Iris pigment epithelial cell (primary cell): ENCODE measurements around the gene GINS1.

Experiments used
- DNase-seq: peaks from one replicate; pipeline ENCODE4 v3.0.0-alpha.2; 2011; ENCODE audit warnings: low read depth

The GINS1 gene

DNA sequence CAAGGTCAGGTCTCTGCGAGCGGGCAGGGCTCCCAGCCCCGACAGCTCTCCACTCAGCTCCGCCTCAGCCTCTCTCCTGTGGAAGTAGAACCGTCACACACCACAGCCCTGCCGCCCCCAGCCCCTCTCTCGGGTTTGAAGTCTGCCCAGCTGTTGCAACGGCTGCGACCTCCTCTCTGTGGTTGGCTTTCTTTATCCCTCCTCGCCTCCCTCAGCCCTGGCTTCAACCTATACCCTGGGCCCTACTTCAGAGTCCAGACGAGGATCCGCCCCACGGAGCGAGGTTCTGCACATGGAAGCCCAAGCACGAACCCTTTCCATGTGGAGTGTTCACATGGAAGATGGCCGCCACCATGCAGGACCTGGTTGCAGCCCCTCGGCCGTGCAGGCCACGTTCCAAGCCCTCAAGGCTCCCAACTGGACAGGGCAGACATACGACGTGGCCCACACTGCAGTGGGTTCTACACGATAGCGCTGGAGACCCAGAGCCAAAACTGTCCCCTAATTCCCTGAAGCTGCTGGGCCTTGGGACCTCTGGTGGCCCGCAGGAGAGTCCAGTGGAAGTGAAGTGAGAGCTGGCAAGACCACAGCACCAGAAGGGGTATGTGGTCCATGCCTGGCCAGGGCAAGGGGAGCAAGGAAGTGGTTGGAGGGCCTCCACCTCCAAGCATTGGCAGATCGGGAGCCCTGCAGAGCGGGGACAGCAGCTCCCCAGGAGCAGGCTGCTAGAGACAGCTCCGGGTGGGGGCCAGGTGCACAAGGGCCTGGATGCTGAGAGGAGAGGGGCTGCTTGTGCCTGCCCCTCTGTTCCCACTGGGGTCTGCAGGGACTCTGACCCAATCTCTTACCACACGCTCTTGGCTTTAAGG, 69.8 kb downstream of the GINS1 start:
- no peak for DNase-seq

DNA sequence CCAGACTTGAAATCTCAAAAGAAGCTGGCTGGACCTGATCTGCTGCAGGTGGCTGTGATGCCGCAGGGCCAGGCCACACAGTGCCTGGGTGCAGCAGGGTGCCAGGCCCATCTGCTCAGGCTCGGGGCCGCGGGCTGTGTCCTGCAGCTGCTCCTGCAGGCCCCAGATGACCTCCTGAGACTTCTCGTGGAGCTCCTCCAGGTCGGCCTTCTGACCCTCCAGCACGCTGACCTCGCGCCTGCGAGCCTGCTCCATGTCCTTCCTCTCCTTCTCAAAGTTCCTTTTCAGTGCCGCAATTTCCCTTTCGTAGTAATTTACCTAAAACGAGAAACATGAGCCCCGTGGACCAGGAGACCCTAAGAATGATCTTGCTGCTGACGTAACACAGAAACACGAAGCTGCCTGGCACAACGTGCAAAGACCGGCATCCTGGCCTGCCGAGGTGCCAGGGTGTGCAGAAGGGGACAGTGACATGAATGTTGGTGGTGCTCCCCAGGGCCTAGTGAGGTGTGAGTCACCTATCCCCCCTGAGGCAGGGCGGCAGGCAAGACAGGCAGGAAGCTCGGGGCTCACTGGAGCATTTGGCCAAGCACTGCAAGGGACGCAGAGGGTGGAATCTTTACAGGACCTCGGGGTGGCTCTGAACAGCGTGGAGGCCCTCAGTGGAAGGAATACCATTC, 71.6 kb downstream of the GINS1 start:
- no peak for DNase-seq

DNA sequence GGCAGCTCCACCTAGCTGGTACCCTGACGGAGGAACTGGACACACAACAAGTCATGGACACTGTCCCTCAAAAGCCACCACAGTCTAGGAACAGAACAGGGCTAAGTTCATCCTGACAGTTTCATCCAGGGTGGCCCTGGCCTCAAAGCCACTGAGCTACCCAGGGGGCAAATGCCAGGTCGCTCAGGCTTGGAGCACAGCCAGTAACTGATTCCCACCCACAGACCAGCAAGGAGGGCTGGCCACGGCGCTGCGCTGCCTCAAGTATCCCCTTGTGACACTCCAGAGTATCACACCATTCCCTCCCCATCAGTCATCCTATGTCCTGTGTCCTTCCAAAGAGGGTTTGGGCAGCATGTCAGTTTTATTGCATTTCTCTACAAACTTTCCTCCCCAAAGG, 72.2 kb downstream of the GINS1 start:
- DNase-seq = no peak

DNA sequence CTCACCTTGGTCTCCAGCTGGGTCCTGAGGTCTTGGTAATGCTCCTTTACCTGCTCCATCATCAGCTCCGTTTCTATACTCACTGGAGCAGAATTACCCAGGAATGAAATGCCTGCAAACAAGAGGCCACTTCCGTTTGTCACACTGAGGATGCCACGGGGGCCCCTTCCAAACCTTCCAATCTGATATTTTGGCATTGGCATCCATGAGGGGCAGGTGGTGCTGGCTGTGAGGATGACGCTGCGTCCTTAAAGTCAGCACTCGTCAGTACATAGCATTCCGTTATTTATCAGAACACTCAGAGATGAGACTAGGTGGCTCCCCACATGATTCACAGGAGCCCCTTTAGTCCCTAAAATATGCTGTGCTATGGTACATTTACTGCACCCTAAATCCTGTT, 72.7 kb downstream of the GINS1 start:
- DNase-seq = no peak

DNA sequence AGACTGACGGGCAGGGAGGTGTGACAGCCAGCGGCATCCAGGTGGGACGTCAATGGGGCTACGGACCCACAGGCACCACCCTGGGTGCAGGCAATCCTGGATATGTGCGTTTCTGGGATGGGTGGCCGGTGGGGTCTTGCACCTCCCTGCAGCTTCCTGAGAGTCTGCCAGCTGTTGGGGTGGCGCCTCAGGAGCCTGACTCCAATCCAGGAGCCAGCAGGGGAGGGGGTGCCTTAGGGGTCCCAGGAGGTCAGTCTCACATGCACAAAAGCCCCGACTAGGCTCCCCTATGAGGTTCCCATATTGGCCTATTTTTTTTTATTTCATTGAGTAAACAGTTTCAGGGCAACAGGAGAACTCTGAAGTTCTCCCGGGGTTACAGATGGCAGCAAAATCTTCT, 73.3 kb downstream of the GINS1 start:
- no peak for DNase-seq

DNA sequence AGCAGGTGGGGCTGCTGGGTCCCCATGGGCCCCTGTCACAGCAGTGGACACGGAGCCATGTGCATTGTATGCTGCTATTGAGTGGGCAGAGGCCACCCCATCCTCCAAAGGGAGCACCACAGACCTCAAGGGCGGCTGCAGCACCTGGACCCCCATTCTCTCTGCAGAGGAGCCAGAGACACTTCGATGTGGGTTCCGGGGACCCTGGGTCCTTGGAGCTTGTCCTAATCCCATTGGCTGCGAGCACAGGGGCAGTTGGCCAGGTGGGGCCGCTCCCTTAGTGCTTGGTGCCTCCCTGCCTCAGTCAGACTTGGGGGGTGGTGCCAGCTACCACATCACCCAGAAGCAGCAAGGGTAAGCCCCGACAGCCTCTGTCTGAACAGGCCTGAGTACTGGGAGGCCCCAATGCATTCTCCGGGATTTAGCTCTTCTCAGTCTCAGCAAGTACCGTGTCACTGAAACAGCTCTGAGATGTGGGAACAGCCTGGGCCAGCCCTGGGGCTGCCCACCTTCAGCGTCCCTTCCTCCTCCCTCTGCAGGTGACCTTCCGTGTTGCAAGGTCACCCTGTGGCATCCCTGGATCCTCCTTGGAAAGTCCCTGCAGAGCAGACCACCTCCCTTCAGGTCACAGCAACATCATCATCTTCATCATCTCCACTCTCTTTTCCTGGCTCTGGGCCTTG, 73.9 kb downstream of the GINS1 start:
- no peak for DNase-seq

DNA sequence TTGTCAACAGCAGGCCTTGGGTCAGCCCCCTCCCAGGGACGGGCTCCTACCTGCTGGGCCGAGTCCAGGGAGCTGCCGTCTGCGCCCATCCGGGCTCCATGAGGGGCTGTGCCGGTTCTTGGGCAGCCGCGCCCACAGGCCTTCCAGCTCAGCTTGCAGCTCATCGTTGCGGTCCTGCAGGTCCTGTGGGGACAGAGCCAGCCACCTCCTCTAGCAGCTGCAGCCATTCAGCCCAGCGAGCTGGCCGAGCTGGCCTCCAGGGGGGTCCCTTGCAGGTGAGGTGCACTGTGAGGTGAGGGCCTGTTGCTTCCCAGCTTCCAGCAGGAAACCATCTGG, 74.4 kb downstream of the GINS1 start:
- no peak for DNase-seq

DNA sequence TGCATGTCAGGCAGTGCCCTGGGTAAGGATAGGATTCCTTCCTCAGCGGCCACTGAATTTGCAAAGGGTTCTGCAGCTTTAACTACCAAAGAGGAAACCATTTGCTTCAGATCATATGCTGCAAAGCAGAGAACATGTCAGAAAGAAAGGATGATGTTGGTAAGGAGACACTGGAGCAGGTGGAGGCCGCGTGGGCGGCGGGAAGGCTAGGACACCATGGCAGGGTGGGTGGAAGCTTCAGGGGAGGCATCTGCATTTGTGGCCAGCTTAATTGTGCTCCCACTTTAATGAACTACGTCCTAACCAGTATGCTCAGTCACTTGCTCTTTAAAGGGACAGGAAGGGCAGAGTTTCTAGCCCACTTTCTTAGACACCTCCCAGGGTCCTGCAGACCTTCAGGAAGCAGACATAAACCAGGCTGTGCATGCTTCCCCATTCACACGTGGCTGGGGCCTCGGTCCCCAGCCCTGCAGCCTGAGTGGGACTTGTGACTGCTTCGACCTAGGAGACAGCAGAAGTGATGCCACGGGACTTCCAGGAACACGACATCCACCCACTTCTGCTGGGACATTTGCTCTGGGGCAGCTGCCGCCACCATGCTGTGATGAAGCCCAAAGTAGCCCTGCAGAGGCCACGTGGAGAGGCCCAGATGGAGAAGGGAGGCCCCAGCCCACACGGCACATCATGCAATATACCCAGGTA, 76.1 kb downstream of the GINS1 start:
- no peak for DNase-seq

DNA sequence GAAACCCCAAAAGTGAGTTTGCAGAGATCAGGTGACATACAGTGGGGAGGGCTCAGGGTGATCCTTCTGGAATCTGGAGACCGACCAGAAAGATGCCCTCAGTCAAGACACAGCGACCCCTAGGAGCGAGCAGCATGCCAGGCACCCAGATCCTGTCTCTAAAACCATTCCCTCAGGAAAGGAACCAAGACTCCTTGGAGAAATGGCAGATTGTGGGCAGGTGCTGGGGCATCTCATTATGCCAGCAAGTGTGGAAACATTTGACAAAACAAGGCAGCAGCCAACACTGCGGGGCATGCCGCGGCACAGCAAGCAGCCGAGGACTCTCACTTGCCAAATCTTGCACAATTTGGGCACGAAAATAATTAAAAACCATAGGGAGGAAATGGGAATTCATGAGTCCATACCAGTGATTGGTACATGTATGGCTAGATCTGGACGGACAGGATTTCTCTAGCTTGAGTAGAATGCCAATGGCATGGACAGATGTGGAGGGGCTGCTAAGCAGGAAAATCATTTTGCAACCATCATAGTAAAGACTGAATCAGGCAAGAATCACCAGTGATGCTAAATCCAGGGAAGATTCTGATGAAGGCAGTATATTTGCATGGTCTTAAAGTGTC, 76.9 kb downstream of the GINS1 start:
- DNase-seq = no peak

DNA sequence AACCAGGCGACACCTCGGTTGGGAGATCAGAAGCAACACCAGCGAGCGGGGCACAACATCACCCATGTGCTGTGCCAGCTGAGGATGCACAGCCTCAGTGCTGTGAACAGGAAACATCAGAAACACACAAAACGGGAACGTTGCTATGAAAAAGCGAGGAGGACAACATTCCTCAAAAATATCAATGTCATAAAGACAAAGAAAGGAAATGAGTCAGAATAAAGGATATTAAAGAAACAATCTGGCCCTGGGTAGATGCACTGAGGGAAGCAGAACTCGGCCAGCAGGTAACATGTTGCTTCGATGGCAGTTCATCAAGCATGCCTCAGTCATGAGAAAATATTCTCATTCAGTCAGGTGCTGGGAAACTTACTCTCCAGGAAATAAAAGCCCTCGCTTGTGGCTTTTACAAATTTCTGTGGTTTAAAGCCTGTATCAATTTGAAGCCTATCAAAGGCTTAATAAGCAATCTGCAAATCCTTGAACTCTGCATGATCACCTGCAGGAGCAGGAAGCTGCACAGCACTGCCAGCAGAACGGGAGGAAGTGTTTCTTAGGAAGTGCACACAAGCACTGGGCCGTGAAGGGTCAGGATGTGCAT, 77.5 kb downstream of the GINS1 start:
- DNase-seq = peak; percentile 21

DNA sequence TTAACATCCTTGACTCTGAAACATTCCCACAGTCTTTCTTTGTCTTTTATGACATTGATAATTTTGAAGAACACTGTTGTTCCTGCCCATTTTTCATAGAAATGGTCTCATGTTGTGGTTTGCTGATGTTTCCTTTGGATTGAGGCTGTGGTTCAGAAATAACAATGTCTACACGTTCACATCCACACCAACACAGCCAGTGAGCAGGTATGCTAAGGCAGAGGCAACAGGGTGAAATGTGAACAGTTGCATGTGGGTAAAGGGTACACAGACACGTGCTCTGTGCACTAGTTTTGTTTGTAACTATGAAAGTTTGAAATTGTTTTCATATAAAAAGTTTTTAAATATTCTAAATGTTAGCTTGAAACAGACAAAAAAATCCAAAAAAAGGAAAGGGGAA, 78.4 kb downstream of the GINS1 start:
- DNase-seq = no peak

DNA sequence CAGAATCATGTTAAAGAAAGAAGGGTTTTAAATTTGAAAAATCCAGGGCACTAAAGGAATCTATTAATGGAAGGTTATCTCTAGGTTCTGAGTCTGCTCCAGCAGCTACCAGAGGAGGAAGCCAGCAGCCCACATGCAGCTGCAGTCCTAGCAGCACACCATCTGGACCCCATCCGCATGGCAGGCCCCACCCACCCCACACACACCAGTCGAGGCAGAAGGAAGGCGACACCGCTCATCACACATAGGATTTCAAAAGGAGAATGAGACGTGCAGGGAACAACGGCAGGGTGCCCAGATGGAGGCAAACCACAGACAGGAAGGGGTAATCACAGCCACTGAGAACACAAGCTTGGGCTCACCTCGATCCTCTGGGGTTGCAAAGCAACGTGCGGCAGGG, 78.9 kb downstream of the GINS1 start:
- DNase-seq = no peak

DNA sequence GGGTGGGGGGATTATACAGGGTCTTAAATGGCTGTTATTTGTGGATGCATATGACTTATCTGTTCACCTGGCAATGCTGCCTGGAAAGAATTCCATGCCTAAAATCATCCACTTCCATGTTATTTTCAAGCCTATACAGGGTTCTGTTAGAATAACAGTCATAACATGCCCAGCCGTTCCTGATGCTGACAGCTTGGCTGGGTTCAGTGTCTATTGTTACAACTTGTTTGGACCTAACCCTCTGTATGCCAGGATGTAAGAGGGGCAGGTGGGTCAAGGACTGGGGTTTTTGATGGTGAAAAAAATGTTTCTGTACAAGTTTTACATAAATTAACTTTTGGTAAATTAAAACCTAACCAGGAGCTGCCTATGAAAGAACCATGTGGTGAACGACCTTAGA, 79.8 kb downstream of the GINS1 start:
- no peak for DNase-seq

DNA sequence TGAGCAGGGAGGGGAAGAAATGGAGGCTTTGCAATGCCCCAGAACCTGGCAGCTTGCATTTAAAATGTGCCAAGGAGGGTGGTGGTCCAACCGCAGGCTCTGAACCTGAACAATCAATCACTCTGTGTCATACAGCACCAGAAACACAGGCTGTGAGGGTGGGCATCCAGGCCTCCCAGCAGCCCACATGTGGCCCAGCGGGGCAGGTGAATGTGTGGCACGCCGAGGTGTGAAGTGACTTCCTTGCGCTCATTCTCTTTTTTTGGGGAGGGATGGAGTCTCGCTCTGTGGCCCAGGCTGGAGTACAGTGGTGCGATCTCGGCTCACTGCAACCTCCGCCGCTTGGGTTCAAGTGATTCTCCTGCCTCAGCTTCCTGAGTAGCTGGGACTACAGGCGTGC, 80.5 kb downstream of the GINS1 start:
- DNase-seq = no peak

DNA sequence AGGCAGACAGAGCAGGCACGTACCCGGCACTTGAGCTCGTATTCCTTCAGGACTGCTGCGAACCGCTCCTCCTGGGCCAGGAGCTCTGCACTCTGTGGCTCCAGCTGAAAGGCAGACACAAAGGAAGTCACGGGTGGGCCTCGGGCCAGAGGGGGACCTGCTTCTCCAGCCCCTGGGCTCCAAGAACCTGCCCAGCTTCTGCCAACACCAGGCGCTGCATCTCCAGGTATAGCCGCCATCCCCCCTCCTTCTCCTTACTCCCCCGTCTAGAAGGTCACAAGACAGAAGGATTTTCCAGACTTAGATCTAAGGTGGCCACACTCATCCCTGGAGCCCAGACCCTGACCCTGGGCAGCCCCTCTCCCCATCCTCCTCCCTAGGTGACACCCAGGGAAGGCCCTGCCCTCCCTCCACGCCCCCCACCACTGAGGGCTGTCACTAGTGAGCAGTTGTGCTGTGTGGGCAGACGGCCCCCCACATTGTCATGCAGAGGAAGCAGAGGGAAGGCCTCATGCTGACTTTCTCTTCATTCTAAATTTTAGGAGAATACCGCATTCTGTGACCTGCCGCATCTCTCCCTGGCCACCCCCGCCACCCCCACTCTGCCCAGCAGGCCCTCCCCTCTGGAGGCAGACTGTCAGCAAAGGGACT, 81.9 kb downstream of the GINS1 start:
- DNase-seq = no peak

DNA sequence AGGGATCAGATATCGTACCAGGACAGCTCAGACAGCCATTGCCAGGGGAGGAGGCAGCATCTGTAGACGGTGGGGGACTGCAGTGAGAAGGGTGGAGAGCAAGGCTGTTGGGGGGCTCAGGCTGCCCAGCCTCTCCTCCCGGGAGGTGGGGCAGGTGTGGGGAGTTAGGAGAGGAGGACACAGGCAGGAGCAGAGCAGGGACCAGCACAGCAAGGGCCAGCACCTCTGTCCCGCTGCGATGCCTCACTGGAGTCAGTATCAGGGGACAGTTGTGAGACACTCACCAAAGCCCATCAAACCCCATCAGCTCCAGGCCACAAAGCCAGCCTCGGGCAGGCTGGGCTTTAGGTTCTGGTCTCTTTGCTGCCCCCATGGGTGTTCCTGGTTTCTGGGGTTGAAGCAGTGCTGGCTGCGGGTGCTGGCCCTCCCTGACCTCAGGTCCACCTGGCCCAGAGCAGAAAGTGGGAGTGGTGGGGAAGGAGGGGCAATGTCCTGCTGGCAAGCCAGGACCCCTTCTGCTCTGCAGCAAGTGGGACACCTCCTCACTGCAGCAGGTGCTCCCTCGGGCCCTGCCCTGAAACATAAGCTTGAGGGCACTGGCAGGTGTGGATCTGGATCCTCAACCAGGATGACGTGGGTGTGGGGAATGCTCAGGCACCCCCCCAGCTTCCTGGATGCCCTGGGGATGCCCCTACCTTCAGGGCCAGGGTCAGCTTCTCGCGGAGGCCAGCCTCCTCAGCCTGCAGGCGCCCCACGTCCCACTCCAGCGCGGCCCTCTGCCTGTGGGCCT, 83.4 kb downstream of the GINS1 start:
- DNase-seq = no peak

DNA sequence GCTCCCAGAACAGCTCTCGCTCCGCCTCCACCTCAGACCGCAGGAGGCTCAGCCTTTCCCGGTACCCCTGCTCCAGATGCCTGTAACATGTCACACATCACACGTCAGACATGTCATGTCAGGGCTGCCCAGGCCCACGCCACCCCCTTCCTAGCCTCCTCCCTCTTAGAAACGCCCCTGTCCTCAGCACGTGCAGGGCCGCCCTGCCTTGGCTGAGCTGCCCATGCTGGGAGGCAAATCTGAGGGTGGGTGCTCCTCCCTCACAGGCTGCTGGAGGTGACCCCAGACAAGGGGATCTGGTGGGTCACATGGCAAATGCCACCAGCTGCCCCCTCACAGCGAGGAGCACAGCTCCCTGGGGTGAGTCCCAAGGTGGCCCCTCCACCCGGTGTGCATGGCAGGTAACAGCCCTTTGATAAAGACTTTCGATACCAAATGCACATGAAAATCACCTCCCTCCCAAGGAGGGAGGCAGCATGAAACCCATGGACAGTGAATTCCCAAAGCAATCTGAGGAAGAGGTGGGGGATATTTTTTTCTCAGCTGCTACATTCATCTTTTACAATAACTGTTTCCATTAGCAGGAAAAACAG, 84.1 kb downstream of the GINS1 start:
- DNase-seq = no peak

DNA sequence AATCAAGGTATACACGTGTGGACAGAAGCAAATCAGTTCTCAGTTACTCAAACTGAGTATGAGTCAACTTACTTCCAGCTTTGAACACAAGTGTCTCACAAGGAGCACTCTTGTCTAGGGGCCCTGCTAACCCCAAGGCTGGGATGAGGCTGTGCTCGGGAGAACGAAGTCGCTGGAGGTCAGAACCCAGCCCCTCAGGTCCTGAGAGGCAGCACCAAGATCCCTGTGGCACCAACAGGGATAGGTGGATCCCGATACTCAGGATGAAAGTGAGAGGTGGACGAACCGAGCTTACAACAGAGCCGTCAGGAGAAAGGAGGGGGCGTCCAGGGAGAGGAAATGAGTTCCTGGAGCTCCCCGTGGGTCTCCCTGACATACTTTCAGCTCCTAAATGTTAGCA, 85.7 kb downstream of the GINS1 start:
- DNase-seq = no peak

DNA sequence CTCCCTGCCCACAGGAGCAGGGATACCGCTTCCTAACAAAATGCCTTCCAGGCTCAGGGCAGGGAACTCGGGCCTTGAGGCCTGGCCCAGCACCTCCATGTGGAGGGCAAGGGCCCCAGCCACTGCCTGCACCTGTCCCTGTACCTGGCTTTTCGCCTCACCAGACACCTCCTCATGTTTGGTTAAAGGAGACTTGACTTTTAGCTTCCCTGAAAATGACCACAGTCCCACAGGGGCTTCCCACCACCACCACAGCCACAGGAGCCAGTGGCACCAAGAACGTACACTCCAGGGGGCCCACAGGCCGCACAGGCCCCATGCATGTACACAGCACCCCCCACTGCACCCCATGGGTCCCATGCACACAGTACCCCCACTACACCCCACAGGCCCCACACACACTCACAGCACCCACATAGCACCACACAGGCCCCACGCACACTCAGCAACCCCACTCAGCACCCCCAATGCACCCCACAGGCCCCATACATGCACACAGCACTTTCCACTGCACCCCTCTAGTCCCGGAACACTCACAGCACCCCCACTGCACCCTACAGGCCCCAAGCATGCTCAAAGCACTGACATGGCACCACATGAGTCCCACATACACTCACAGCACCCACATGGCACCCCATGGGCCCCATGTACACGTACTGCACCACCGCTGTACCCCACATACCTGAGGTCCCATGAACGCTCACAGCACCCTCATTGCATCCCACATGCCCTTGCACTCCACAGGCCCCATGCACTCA, 86.5 kb downstream of the GINS1 start:
- no peak for DNase-seq
